OCI-LY3 (cell line): ENCODE measurements around the gene UBB.

Source experiments
- H2AFZ ChIP-seq: fragments of 200-600, 300-600 bp; shearing (Covaris generic); 2 replicates; pipeline ENCODE4 v1.6.0; 2014; ENCODE audit warnings: antibody characterized with exemption, low read depth, low read length
- H3K27ac ChIP-seq: fragments of 200-600, 300-600 bp; sonication (generic); 2 replicates; pipeline ENCODE4 v1.5.1; 2014; ENCODE audit warnings: mild to moderate bottlenecking, low read length, moderate library complexity, mixed read lengths
- H3K27me3 ChIP-seq: fragments of 200-600, 300-600 bp; sonication (generic); 2 replicates; pipeline ENCODE4 v1.6.1; 2014; ENCODE audit warnings: low read depth, low read length, mixed read lengths
- H3K36me3 ChIP-seq: fragments of 200-600, 300-600 bp; sonication (generic); replicated peaks from 2 replicates; pipeline ENCODE3; 2014; ENCODE audit warnings: low read depth, low read length, mixed read lengths
- H3K4me1 ChIP-seq: fragments of 300-600, 200-600 bp; sonication (generic); 2 replicates; pipeline ENCODE4 v1.6.1; 2014; ENCODE audit warnings: low read length, mixed read lengths
- H3K4me2 ChIP-seq: fragments of 200-600, 300-600 bp; sonication (generic); 2 replicates; pipeline ENCODE4 v1.6.1; 2014; ENCODE audit warnings: low read length, mixed read lengths
- H3K4me3 ChIP-seq: fragments of 300-600, 200-600 bp; sonication (generic); 2 replicates; pipeline ENCODE4 v1.5.1; 2014; ENCODE audit warnings: antibody characterized with exemption, mild to moderate bottlenecking, low read length, moderate library complexity
- H3K79me2 ChIP-seq: fragments of 300-600, 200-600 bp; shearing (Covaris generic); 2 replicates; pipeline ENCODE4 v1.6.1; 2014; ENCODE audit warnings: mild to moderate bottlenecking, low read length, mixed read lengths
- H3K9ac ChIP-seq: fragments of 300-600, 200-600 bp; shearing (Covaris generic); 2 replicates; pipeline ENCODE4 v1.6.0; 2014; ENCODE audit warnings: mild to moderate bottlenecking, low read length, moderate library complexity
- H3K9me3 ChIP-seq: fragments of 200-600, 300-600 bp; shearing (Covaris generic); 2 replicates; pipeline ENCODE4 v1.6.1; 2014; ENCODE audit warnings: low read length, mixed read lengths; ENCODE audit not compliant: insufficient read depth
- H4K20me1 ChIP-seq: fragments of 200-600, 300-600 bp; sonication (generic); 2 replicates; pipeline ENCODE4 v1.6.1; 2016; ENCODE audit warnings: low read length, mixed read lengths; ENCODE audit not compliant: insufficient read depth
- EZH2phosphoT487 ChIP-seq: fragments of 200-600 bp; shearing (Covaris generic); IDR thresholded peaks from 2 replicates; pipeline ENCODE4 v1.6.1; 2018; ENCODE audit warnings: antibody characterized with exemption, mixed run types, low read depth
- TF ChIP-seq, protein P1 (sequence below): fragments of 200-600, 300-600 bp; sonication (generic); IDR thresholded peaks from 2 replicates; pipeline ENCODE4 v1.5.1; 2014; ENCODE audit warnings: antibody characterized with exemption, low read length, low read depth

Gene UBB

DNA sequence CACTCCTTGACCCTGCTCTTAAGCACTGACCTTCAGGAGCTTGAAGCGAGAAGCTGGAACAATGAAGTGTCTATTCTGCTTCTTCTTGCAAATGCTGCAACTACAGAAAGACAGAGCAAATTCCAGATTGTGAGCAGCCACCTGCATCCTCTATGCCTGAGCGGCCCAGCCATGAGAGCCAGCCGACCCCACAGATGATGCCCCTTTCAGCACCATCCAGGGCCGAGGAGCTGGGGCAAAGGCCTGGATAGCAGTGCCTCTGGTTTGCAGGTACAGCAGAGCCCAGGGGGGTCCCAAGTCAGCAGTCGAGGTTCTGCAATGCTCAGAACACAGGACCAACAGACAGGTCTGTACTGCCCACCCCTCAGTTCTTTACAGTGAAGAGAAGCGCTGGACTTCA lies 32.3 kb upstream of the UBB start:
- TF ChIP-seq, protein P1, sequence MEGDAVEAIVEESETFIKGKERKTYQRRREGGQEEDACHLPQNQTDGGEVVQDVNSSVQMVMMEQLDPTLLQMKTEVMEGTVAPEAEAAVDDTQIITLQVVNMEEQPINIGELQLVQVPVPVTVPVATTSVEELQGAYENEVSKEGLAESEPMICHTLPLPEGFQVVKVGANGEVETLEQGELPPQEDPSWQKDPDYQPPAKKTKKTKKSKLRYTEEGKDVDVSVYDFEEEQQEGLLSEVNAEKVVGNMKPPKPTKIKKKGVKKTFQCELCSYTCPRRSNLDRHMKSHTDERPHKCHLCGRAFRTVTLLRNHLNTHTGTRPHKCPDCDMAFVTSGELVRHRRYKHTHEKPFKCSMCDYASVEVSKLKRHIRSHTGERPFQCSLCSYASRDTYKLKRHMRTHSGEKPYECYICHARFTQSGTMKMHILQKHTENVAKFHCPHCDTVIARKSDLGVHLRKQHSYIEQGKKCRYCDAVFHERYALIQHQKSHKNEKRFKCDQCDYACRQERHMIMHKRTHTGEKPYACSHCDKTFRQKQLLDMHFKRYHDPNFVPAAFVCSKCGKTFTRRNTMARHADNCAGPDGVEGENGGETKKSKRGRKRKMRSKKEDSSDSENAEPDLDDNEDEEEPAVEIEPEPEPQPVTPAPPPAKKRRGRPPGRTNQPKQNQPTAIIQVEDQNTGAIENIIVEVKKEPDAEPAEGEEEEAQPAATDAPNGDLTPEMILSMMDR = no peak
- TF ChIP-seq EZH2phosphoT487 = no peak
- peaks cover 9% of the 10 kb centered on the region for H3K4me1 ChIP-seq
- peaks cover 7% of the 10 kb centered on the region; the same call in 1 of the 2 replicates for H4K20me1 ChIP-seq
- no peak overlapping the region for H3K4me3 ChIP-seq
- no peak overlapping the region for H3K9ac ChIP-seq
- peaks cover 6% of the 10 kb centered on the region for H3K36me3 ChIP-seq
- no peak overlapping the region for H3K27ac ChIP-seq
- H2AFZ ChIP-seq = no peak overlapping the region
- no peaks in the 10 kb centered on the region for H3K27me3 ChIP-seq
- H3K4me2 ChIP-seq = no peak overlapping the region
- H3K9me3 ChIP-seq = no peaks in the 10 kb centered on the region
- H3K79me2 ChIP-seq = peaks cover 28% of the 10 kb centered on the region

DNA sequence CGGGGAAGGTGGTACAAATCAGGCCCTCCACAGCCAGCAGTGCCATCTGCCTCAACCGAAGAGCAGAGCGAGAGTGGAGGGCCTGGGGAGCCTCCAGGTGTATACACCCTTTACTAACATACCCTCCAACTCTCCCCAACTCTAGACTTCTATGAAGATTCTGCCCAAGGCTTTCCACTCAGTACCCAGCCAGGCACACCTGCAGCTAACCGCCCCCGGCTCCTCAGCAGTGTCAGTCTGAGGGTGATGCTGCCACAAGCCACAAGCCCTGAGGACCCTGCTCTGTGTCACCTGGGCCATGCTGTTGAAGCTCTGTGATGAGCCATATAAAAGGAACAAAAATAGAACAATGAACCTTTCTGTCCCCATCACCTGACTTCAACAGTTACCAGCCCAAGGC lies 31.5 kb upstream of the UBB start:
- TF ChIP-seq, protein P1 = no peak
- TF ChIP-seq EZH2phosphoT487 = no peak
- H3K36me3 ChIP-seq = peaks cover 4% of the 10 kb centered on the region
- no peaks in the 10 kb centered on the region for H3K27me3 ChIP-seq
- H3K27ac ChIP-seq = no peak overlapping the region
- no peak overlapping the region for H2AFZ ChIP-seq
- H3K9ac ChIP-seq = no peak overlapping the region
- peaks cover 7% of the 10 kb centered on the region; the same call in 1 of the 2 replicates for H4K20me1 ChIP-seq
- H3K9me3 ChIP-seq = no peaks in the 10 kb centered on the region
- no peak overlapping the region for H3K4me3 ChIP-seq
- H3K4me2 ChIP-seq = no peak overlapping the region
- H3K79me2 ChIP-seq = peaks cover 28% of the 10 kb centered on the region
- H3K4me1 ChIP-seq = peaks cover 9% of the 10 kb centered on the region

DNA sequence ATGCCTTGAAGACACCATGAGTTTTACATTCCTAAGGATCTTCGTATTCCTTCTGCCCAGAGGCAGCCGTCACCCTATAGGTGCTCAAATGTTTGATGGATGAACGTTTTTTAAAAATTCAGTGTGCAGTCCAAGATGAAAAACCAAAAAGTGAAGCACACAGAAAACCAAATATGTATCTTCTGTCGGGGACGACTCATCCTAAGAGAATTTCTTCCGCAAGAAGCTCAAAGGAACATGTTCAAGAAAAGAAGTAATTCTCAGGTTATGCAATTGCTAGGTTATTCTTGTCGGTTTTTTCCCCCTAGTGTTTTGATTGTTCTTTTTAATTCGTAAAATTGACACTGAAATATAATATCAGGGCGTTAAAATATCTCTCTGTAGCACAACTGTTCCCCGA lies 29.1 kb upstream of the UBB start:
- Histone ChIP-seq H3K4me2 (peak overlapping the region; percentile 82), H3K9ac (peak overlapping the region; percentile 76), H3K27ac (no peak overlapping the region), H3K27me3 (no peaks in the 10 kb centered on the region), H2AFZ (no peak overlapping the region), H4K20me1 (peaks cover 7% of the 10 kb centered on the region; the same call in 1 of the 2 replicates), H3K79me2 (peaks cover 28% of the 10 kb centered on the region), H3K36me3 (peaks cover 4% of the 10 kb centered on the region), H3K4me1 (peaks cover 9% of the 10 kb centered on the region), H3K4me3 (peak overlapping the region; percentile 93), H3K9me3 (no peaks in the 10 kb centered on the region)
- TF ChIP-seq, protein P1 = no peak
- TF ChIP-seq EZH2phosphoT487 = no peak

DNA sequence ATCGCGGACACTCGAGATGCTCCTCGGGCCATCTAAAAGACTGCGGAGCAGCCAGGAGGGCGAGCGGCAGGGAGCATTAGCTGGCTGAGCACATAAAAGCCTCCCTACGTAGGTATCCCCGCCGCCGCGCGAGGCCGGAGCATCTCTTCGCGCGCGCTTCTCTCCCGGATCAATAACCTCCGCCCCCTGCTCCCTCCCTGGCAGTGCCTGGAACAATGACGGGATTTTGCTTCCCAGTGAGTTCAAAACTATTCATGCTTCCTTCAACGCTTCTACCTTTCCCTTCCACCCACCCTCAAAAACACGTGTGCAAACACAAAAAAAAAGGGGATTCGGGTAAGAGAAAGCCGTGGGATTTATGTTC lies 28.6 kb upstream of the UBB start:
- H3K27ac ChIP-seq = no peak overlapping the region
- H3K9ac ChIP-seq = peak overlapping the region; percentile 76

More for the DNA sequence above, 28.6 kb upstream of the UBB start:
- no peak for TF ChIP-seq EZH2phosphoT487
- TF ChIP-seq, protein P1 = no peak
- peaks cover 7% of the 10 kb centered on the region; the same call in 1 of the 2 replicates for H4K20me1 ChIP-seq
- H3K4me2 ChIP-seq = peak overlapping the region; percentile 82
- H3K9me3 ChIP-seq = no peaks in the 10 kb centered on the region
- peak overlapping the region; percentile 93 for H3K4me3 ChIP-seq
- H3K4me1 ChIP-seq = peaks cover 9% of the 10 kb centered on the region
- peak overlapping the region; percentile 34; the same call in 1 of the 2 replicates for H2AFZ ChIP-seq
- H3K36me3 ChIP-seq = peaks cover 4% of the 10 kb centered on the region
- no peaks in the 10 kb centered on the region for H3K27me3 ChIP-seq
- H3K79me2 ChIP-seq = peaks cover 28% of the 10 kb centered on the region
